Body of pancreas (tissue), 4 donors: ENCODE measurements around the gene PEPD. TPM values are rescaled to one million over a fixed set of nuclear protein-coding genes. Genes with fewer than 3 reads are reported as not detected.

Experiments
- ATAC-seq: fragments of 150-250 bp; one replicate; pipeline ENCODE4 v1.9.1; 2016
- DNase-seq, 4 donors: peaks; one replicate each; pipeline ENCODE4 v3.0.0-alpha.2; 2019
- H3K27ac ChIP-seq, 4 donors: fragments of 200-600 bp; sonication (generic); 1 replicate in 3 of 4; 2 replicates in 1 of 4; pipeline versions ENCODE4 v1.5.1 to v1.6.1; 2016 to 2019; ENCODE audit warnings: mild to moderate bottlenecking in 1 of 4, mixed read lengths in 1 of 4, moderate library complexity in 1 of 4
- H3K27me3 ChIP-seq, 2 donors: fragments of 200-600 bp; sonication (generic); one replicate each; pipeline ENCODE4 v1.6.0; 2016; ENCODE audit warnings: mild to moderate bottlenecking in 1 of 2
- H3K36me3 ChIP-seq, 2 donors: fragments of 200-600 bp; sonication (generic); replicated peaks in 1 of 2; 2 replicates each; pipeline ENCODE4 v1.5.1; 2016; ENCODE audit warnings: low read depth in 2 of 2; ENCODE audit not compliant: insufficient read depth in 1 of 2
- H3K4me1 ChIP-seq: fragments of 200-600 bp; sonication (generic); one replicate; pipeline ENCODE4 v1.6.0; 2016
- H3K4me3 ChIP-seq, 2 donors: fragments of 200-600 bp; sonication (generic); 1 replicate in 1 of 2; 2 replicates in 1 of 2; pipeline ENCODE4 v1.5.1; 2016 to 2019
- H3K9me3 ChIP-seq, 3 donors: fragments of 200-600 bp; sonication (generic); 1 replicate in 2 of 3; 2 replicates in 1 of 3; pipeline ENCODE4 v1.5.1; 2016
- POLR2A ChIP-seq, 3 donors: fragments of 450-650 bp; IDR thresholded peaks; one replicate each; pipeline ENCODE4 v1.6.1; 2016; ENCODE audit warnings: antibody characterized with exemption in 3 of 3, mild to moderate bottlenecking in 2 of 3
- WGBS, 2 donors: methylation state at CpG; one replicate each; pipeline ENCODE4 v1.1.5; 2017; 5-methylcytosine and 5-hydroxymethylcytosine counted together
- intact Hi-C: fragments of 100-400 bp; cut with DNase I; formaldehyde crosslinking; loops from one replicate; pipeline ENCODE4 v1.15.1; 2023
- total RNA-seq, 2 donors: library from RNA; depleted of rRNA; stranded (reverse); fragments of >200 nt; gene quantifications; one replicate each; pipeline ENCODE4 v1.1.0, GENCODE V29; 2016
- TF ChIP-seq, protein P1 (sequence below), 7 experiments: fragments of 450-650 bp in 4 of 7; fragments of 200-600 bp in 3 of 7; sonication (generic) in 3 of 7; IDR thresholded peaks; one replicate each; pipeline ENCODE4 v1.5.1; 2016 to 2019; ENCODE audit warnings: antibody characterized with exemption in 7 of 7

The PEPD gene
- total RNA-seq, 2 donors from 2014 or later, result 33.2 to 54.7 TPM

DNA sequence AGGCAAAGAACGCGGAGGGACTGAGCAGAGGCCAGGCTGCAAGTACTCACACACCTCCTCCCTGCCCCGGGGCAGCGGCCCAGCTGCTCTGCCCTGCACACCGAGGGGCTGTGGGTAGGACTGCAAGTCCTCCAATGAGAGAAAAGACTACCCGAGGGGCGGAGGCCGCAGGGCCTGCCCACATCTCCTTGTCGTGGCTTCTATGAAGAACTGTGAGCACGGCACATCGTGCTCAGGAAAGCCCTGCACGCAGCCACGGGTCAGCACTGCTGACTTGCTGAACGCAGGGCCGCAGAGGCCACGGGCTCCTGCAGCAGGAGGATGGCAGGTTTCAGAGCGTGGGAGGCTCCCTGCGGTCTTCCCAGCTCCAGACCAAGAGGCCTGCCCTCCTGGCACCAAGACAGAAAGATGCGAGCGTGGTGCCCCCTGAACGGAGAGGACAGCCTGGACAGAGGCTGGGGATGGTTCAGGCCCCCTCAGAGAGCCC is 110.6 kb downstream of the PEPD start:
- intact Hi-C loops, result no loop called here
- H3K4me1 ChIP-seq, result no peaks in the 10 kb centered on the region

DNA sequence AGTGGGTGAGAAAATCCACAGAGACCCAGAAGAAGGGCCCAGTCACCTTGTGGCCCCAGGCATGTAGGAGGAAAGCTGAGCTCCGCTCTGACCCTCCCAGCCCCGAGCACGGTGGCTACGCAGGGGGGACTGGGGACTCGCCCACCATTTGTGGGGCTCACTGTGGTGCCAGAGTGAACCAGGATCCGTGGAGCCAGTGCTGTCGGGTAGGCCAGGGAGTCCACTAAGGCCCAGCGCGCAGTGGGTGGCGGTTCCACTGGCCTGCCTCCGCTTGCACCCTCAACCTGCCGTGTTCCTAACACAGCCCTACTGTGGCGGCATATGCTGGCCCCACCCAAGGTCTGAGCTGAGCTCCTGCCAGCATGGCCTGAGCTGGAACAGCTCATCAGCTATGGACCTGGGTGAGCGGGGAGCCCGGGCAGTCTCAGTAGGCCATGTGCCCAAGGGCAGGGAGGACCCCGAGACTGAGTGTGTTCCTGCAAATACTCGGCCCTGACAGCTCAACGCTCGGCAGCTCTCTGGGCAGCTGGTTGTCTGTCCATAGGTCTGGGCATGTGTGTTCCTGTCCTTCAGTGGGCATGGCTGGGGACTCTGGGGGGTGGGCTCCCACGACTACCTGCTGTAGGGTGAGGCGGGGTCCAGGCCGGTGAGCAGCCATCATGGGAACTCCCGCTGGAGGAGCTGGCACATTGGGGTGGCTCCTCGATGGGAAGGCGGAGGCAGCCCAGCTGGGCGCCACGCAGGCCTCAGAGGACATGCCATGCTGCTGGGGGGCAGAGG is 111.5 kb downstream of the PEPD start:
- intact Hi-C loops, result loop anchor here (2.0 kb wide), 1 partner anchor 169 kb away; no protein-coding TSS in a partner anchor
- no peak for ATAC-seq
- no peaks in the 10 kb centered on the region for H3K36me3 ChIP-seq
- no peak for DNase-seq
- no peak overlapping the region for H3K27ac ChIP-seq
- H3K4me3 ChIP-seq, result no peak overlapping the region
- no peaks in the 10 kb centered on the region for H3K27me3 ChIP-seq
- no peaks in the 10 kb centered on the region for H3K4me1 ChIP-seq
- H3K9me3 ChIP-seq, result no peaks in the 10 kb centered on the region
- TF ChIP-seq POLR2A (IDR thresholded peaks at IDR 0.05), result no peak
- TF ChIP-seq, protein P1, sequence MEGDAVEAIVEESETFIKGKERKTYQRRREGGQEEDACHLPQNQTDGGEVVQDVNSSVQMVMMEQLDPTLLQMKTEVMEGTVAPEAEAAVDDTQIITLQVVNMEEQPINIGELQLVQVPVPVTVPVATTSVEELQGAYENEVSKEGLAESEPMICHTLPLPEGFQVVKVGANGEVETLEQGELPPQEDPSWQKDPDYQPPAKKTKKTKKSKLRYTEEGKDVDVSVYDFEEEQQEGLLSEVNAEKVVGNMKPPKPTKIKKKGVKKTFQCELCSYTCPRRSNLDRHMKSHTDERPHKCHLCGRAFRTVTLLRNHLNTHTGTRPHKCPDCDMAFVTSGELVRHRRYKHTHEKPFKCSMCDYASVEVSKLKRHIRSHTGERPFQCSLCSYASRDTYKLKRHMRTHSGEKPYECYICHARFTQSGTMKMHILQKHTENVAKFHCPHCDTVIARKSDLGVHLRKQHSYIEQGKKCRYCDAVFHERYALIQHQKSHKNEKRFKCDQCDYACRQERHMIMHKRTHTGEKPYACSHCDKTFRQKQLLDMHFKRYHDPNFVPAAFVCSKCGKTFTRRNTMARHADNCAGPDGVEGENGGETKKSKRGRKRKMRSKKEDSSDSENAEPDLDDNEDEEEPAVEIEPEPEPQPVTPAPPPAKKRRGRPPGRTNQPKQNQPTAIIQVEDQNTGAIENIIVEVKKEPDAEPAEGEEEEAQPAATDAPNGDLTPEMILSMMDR (IDR thresholded peaks at IDR 0.05), result no peak
- WGBS, 2 donors, result 87 to 93% methylated on average over 9 to 22 of the region's 27 CpGs

More for the DNA sequence above, 110.6 kb downstream of the PEPD start:
- no peak for TF ChIP-seq POLR2A (IDR thresholded peaks at IDR 0.05)
- TF ChIP-seq, protein P1 (IDR thresholded peaks at IDR 0.05), result no peak
- no peaks in the 10 kb centered on the region for H3K9me3 ChIP-seq
- no peak for ATAC-seq
- H3K27me3 ChIP-seq, result no peaks in the 10 kb centered on the region
- WGBS, 2 donors, result 83 to 86% methylated on average over 14 to 21 of the region's 21 CpGs
- DNase-seq, result no peak
- no peaks in the 10 kb centered on the region for H3K36me3 ChIP-seq
- H3K4me3 ChIP-seq, result no peak overlapping the region
- no peak overlapping the region for H3K27ac ChIP-seq

DNA sequence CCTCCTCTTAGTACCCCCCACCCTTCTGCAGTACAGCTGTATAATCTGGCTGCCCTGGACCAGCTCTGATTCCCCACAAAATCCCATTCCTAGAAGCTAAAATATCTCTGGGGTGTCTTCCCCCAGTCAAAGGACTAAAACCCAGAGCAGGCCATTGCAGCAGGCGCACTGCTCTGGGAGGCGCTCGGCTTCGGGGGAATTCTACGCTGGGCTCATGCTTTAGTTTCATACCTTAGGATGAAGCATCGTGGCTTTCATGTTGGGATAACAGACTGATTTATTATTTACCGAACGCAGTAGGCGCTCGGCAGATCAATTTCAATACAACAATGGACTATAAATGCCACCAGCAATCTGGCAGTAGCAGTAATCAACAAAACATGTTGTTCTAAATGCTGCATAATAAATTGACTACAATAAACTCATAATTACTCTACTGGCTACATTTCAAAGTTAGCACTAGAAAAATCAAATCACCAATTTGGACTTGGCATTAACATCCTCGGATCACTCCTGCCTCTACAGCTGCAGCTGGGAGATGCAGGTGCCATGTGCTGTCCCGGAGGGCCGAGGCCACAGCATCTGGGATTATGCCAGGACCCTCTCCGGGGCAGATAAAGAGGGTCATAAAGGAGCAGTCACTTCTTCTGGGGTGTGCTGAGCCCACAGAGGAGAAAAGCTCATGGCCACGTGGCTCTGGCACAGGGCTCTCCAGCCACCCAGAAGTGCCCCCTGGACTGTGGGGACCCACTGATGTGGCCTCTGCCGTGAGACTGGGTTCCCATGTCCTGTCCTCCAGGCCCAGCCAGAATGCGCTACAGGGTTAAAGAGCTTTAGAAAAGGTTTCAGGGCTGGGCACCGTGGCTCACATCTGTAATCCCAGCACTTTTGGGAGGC is 112.8 kb downstream of the PEPD start:
- no peaks in the 10 kb centered on the region for H3K9me3 ChIP-seq
- peaks cover 4% of the 10 kb centered on the region for H3K4me1 ChIP-seq
- DNase-seq, result no peak
- intact Hi-C loops, result loop anchor here (2.0 kb wide), 1 partner anchor 168 kb away; no protein-coding TSS in a partner anchor
- no peaks in the 10 kb centered on the region for H3K36me3 ChIP-seq
- H3K27ac ChIP-seq, result no peak overlapping the region
- ATAC-seq, result no peak
- H3K27me3 ChIP-seq, result no peaks in the 10 kb centered on the region
- H3K4me3 ChIP-seq, result no peak overlapping the region
- no peak for TF ChIP-seq POLR2A (IDR thresholded peaks at IDR 0.05)
- TF ChIP-seq, protein P1 (IDR thresholded peaks at IDR 0.05), result no peak
- 75 to 78% methylated on average over 13 to 18 of the region's 18 CpGs for WGBS, 2 donors

DNA sequence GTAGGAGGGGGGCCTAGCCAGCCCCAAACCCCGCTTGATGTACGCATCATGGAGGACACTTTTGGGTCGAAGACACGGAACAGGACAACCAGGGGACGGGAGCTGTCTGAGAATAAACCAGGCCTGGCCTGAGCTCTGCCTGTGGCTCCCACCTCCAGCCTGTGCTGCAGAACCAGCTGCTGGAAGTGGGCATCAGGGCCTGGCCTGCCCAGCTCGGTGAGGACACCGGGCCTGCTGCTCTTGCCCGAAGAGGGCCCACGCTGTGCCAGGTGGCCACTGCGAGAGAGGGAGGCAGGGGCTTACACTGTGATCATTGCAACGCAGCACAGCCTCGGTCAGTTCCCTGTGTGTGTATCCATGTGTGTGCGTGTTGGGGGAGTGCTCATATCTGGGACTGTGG is 113.5 kb downstream of the PEPD start:
- TF ChIP-seq, protein P1 (IDR thresholded peaks at IDR 0.05), result no peak
- Histone ChIP-seq H3K9me3 (no peaks in the 10 kb centered on the region), H3K27me3 (no peaks in the 10 kb centered on the region), H3K4me1 (peaks cover 10% of the 10 kb centered on the region), H3K36me3 (no peaks in the 10 kb centered on the region), H3K27ac (no peak overlapping the region), H3K4me3 (no peak overlapping the region)
- 80 to 84% methylated on average over 7 to 13 of the region's 13 CpGs for WGBS, 2 donors
- DNase-seq, result no peak
- ATAC-seq, result no peak
- intact Hi-C loops, result loop anchor here (2.0 kb wide), 1 partner anchor 167 kb away; no protein-coding TSS in a partner anchor
